Peyer's patch (tissue), 4 donors: ENCODE results near the gene PLAC1. TPM values are rescaled to one million over a fixed set of nuclear protein-coding genes. Genes with fewer than 3 reads are reported as not detected.

Experiments used
- DNase-seq, 3 donors: peaks; one replicate each; pipeline ENCODE4 v3.0.0-alpha.2; 2017 to 2019
- H3K27ac ChIP-seq, 4 donors: fragments of 200-600 bp; sonication (generic); one replicate each; pipeline ENCODE4 v1.5.1; 2016 to 2019
- H3K27me3 ChIP-seq, 2 donors: fragments of 200-600 bp; sonication (generic); one replicate each; pipeline ENCODE4 v1.5.1; 2019
- H3K36me3 ChIP-seq, 3 donors: fragments of 200-600 bp; sonication (generic); one replicate each; pipeline ENCODE4 v1.5.1; 2016 to 2019
- H3K4me1 ChIP-seq, 4 donors: fragments of 200-600 bp; sonication (generic); one replicate each; pipeline ENCODE4 v1.5.1; 2016 to 2019
- H3K4me3 ChIP-seq, 4 donors: fragments of 200-600 bp; sonication (generic); 1 replicate in 3 of 4; 2 replicates in 1 of 4; pipeline ENCODE4 v1.5.1; 2016 to 2019; ENCODE audit warnings: mild to moderate bottlenecking in 1 of 4
- H3K9me3 ChIP-seq, 4 donors: fragments of 200-600 bp; sonication (generic); one replicate each; pipeline ENCODE4 v1.5.1; 2016 to 2019; ENCODE audit warnings: mild to moderate bottlenecking in 1 of 4
- CTCF ChIP-seq, 6 experiments: fragments of 450-650 bp in 4 of 6; fragments of 200-600 bp in 2 of 6; sonication (generic) in 1 of 6; IDR thresholded peaks; one replicate each; pipeline ENCODE4 v1.5.1; 2017 to 2019; ENCODE audit warnings: antibody characterized with exemption in 6 of 6, mild to moderate bottlenecking in 3 of 6, moderate library complexity in 1 of 6
- POLR2A ChIP-seq, 2 donors: fragments of 450-650 bp; IDR thresholded peaks; one replicate each; pipeline ENCODE4 v1.5.1; 2017; ENCODE audit warnings: antibody characterized with exemption in 2 of 2, mild to moderate bottlenecking in 2 of 2, moderate library complexity in 2 of 2
- total RNA-seq, 4 donors: library from RNA; depleted of rRNA; stranded (reverse); fragments of >200 nt; gene quantifications; one replicate each; pipeline ENCODE4 v1.1.0, GENCODE V29; 2016

PLAC1 gene
- total RNA-seq, 4 donors from 2014 or later = not detected

GRCh38 chrX:134545510-134545909 is 112.8 kb downstream of the PLAC1 start:
- Histone ChIP-seq H3K9me3 (no peaks in the 10 kb centered on the region), H3K36me3 (no peaks in the 10 kb centered on the region), H3K27ac (no peak overlapping the region), H3K4me3 (no peak overlapping the region), H3K4me1 (peaks cover 0 to 7% (median 0%) of the 10 kb centered on the region in 4 donors), H3K27me3 (peaks cover 0 to 5% of the 10 kb centered on the region in 2 donors)
- DNase-seq = no peak
- TF ChIP-seq POLR2A (IDR thresholded peaks at IDR 0.05) (no peak), CTCF (IDR thresholded peaks at IDR 0.05) (no peak)

- no peak overlapping the region for H3K27ac ChIP-seq
- peak overlapping the region in 2 of 4 donors; percentile 43 to 46 for H3K4me3 ChIP-seq
- DNase-seq = peak in 1 of 3 donors; percentile 52
These were observed 113.6 kb downstream of the PLAC1 start for GRCh38 chrX:134544513-134545151.

GRCh38 chrX:134544135-134544512 is 114.1 kb downstream of the PLAC1 start:
- peaks cover 0 to 4% of the 10 kb centered on the region in 2 donors for H3K27me3 ChIP-seq
- H3K4me3 ChIP-seq = peak overlapping the region in 1 of 4 donors; percentile 46
- no peaks in the 10 kb centered on the region for H3K4me1 ChIP-seq
- no peak overlapping the region for H3K27ac ChIP-seq
- no peaks in the 10 kb centered on the region for H3K36me3 ChIP-seq
- H3K9me3 ChIP-seq = no peaks in the 10 kb centered on the region
- no peak for TF ChIP-seq POLR2A (IDR thresholded peaks at IDR 0.05)
- TF ChIP-seq CTCF (IDR thresholded peaks at IDR 0.05) = no peak
- DNase-seq = no peak

More at GRCh38 chrX:134544513-134545151, 113.6 kb downstream of the PLAC1 start:
- TF ChIP-seq CTCF (IDR thresholded peaks at IDR 0.05) = no peak
- TF ChIP-seq POLR2A (IDR thresholded peaks at IDR 0.05) = no peak
- H3K36me3 ChIP-seq = no peaks in the 10 kb centered on the region
- H3K9me3 ChIP-seq = no peaks in the 10 kb centered on the region
- peaks cover 0 to 3% (median 0%) of the 10 kb centered on the region in 4 donors for H3K4me1 ChIP-seq
- H3K27me3 ChIP-seq = peaks cover 0 to 4% of the 10 kb centered on the region in 2 donors

GRCh38 chrX:134543288-134543687 is 115.0 kb downstream of the PLAC1 start:
- Histone ChIP-seq H3K27ac (no peak overlapping the region), H3K9me3 (no peaks in the 10 kb centered on the region), H3K36me3 (no peaks in the 10 kb centered on the region), H3K4me1 (no peaks in the 10 kb centered on the region), H3K27me3 (no peaks in the 10 kb centered on the region), H3K4me3 (no peak overlapping the region)
- no peak for TF ChIP-seq POLR2A (IDR thresholded peaks at IDR 0.05)
- TF ChIP-seq CTCF (IDR thresholded peaks at IDR 0.05) = no peak
- DNase-seq = no peak

- TF ChIP-seq CTCF (IDR thresholded peaks at IDR 0.05) = no peak
- Histone ChIP-seq H3K27ac (no peak overlapping the region), H3K27me3 (no peaks in the 10 kb centered on the region), H3K36me3 (no peaks in the 10 kb centered on the region), H3K4me1 (no peaks in the 10 kb centered on the region), H3K4me3 (no peak overlapping the region), H3K9me3 (no peaks in the 10 kb centered on the region)
- DNase-seq = no peak
These were observed 115.8 kb downstream of the PLAC1 start for GRCh38 chrX:134542485-134542884.
